ENCODE results near the gene SLC6A7.
A peak's percentile ranks its signal among the peaks of the same experiment; 100 is the strongest.

The SLC6A7 gene

GRCh38 chr5:150175076-150175475, 14.8 kb upstream of the SLC6A7 start:
- no peak for DNase-seq

GRCh38 chr5:150175536-150175935, 14.3 kb upstream of the SLC6A7 start:
- no peak for DNase-seq

GRCh38 chr5:150176745-150177477, 13.0 kb upstream of the SLC6A7 start:
- DNase-seq = no peak

- no peak for DNase-seq
These were observed 12.1 kb upstream of the SLC6A7 start for GRCh38 chr5:150177721-150178120.

- no peak for DNase-seq
These were observed 11.6 kb upstream of the SLC6A7 start for GRCh38 chr5:150178262-150178661.

GRCh38 chr5:150179019-150179620, 10.7 kb upstream of the SLC6A7 start:
- DNase-seq = no peak

- DNase-seq = peak in 1 of 2 experiments; percentile 19
These were observed 9.4 kb upstream of the SLC6A7 start for GRCh38 chr5:150180241-150181026.

GRCh38 chr5:150181027-150181426, 8.8 kb upstream of the SLC6A7 start:
- DNase-seq = no peak

- no peak for DNase-seq
These were observed 7.9 kb upstream of the SLC6A7 start for GRCh38 chr5:150181766-150182545.

- DNase-seq = no peak
These were observed 7.1 kb upstream of the SLC6A7 start for GRCh38 chr5:150182774-150183173.

GRCh38 chr5:150183436-150183835, 6.4 kb upstream of the SLC6A7 start:
- no peak for DNase-seq

GRCh38 chr5:150184006-150184405, 5.9 kb upstream of the SLC6A7 start:
- DNase-seq = no peak

GRCh38 chr5:150184990-150185912, 4.6 kb upstream of the SLC6A7 start:
- no peak for DNase-seq

- no peak for DNase-seq
These were observed 3.7 kb upstream of the SLC6A7 start for GRCh38 chr5:150186137-150186536.

- DNase-seq = no peak
These were observed 3.0 kb upstream of the SLC6A7 start for GRCh38 chr5:150186897-150187296.

- no peak for DNase-seq
These were observed 1.6 kb upstream of the SLC6A7 start for GRCh38 chr5:150188146-150188842.

- DNase-seq = no peak
These were observed 536 bp upstream of the SLC6A7 start for GRCh38 chr5:150189326-150189725.

- DNase-seq = no peak
These were observed 679 bp downstream of the SLC6A7 start for GRCh38 chr5:150190503-150190979.

GRCh38 chr5:150190987-150191386, 1.1 kb downstream of the SLC6A7 start:
- no peak for DNase-seq

GRCh38 chr5:150192462-150192861, 2.6 kb downstream of the SLC6A7 start:
- DNase-seq = no peak
